ENCODE results near the gene TOE1. TPM values are rescaled to one million over a fixed set of nuclear protein-coding genes. Genes with fewer than 3 reads are reported as not detected.

Gene TOE1
- total RNA-seq, 1 donor from 2014 or later, result 28.8 TPM

GRCh38 chr1:45305231-45305630, 34.7 kb upstream of the TOE1 start:
- Mint-ChIP-seq H3K4me3 (peak overlapping the region; percentile 93), H3K9me3 (no peaks in the 10 kb centered on the region), H3K36me3 (ENCODE audit: low read depth) (no peaks in the 10 kb centered on the region), H3K27me3 (ENCODE audit: low read depth) (no peaks in the 10 kb centered on the region), H3K4me1 (peaks cover 39% of the 10 kb centered on the region), H3K27ac (ENCODE audit: unreplicated experiment) (no peak overlapping the region)
- no peak for TF ChIP-seq CTCF (conservative IDR thresholded peaks at IDR 0.05)
- no peak for DNase-seq (ENCODE audit: low read depth, low spot score)

- no peaks in the 10 kb centered on the region for H3K27me3 Mint-ChIP-seq (ENCODE audit: low read depth)
- TF ChIP-seq CTCF (conservative IDR thresholded peaks at IDR 0.05), result no peak
- no peaks in the 10 kb centered on the region for H3K36me3 Mint-ChIP-seq (ENCODE audit: low read depth)
- H3K9me3 Mint-ChIP-seq, result no peaks in the 10 kb centered on the region
- peak overlapping the region; percentile 50 for H3K4me3 Mint-ChIP-seq
- peak overlapping the region; percentile 25 for H3K27ac Mint-ChIP-seq (ENCODE audit: unreplicated experiment)
- H3K4me1 Mint-ChIP-seq, result peaks cover 36% of the 10 kb centered on the region
- DNase-seq (ENCODE audit: low read depth, low spot score), result no peak
These were observed 33.7 kb upstream of the TOE1 start for GRCh38 chr1:45306319-45306718.

GRCh38 chr1:45306905-45307304, 33.1 kb upstream of the TOE1 start:
- H3K4me3 Mint-ChIP-seq, result peak overlapping the region; percentile 25
- no peak for DNase-seq (ENCODE audit: low read depth, low spot score)
- no peak for TF ChIP-seq CTCF (conservative IDR thresholded peaks at IDR 0.05)

GRCh38 chr1:45314266-45314665, 25.7 kb upstream of the TOE1 start:
- H3K27me3 Mint-ChIP-seq (ENCODE audit: low read depth), result no peaks in the 10 kb centered on the region
- peaks cover 3% of the 10 kb centered on the region for H3K9me3 Mint-ChIP-seq
- H3K4me3 Mint-ChIP-seq, result no peak overlapping the region
- H3K4me1 Mint-ChIP-seq, result no peaks in the 10 kb centered on the region
- no peaks in the 10 kb centered on the region for H3K36me3 Mint-ChIP-seq (ENCODE audit: low read depth)
- TF ChIP-seq CTCF (conservative IDR thresholded peaks at IDR 0.05), result no peak
- no peak for DNase-seq (ENCODE audit: low read depth, low spot score)
- no peak overlapping the region for H3K27ac Mint-ChIP-seq (ENCODE audit: unreplicated experiment)

More at GRCh38 chr1:45306905-45307304, 33.1 kb upstream of the TOE1 start:
- peaks cover 33% of the 10 kb centered on the region for H3K4me1 Mint-ChIP-seq
- H3K9me3 Mint-ChIP-seq, result no peaks in the 10 kb centered on the region
- H3K27me3 Mint-ChIP-seq (ENCODE audit: low read depth), result no peaks in the 10 kb centered on the region
- no peaks in the 10 kb centered on the region for H3K36me3 Mint-ChIP-seq (ENCODE audit: low read depth)
- no peak overlapping the region for H3K27ac Mint-ChIP-seq (ENCODE audit: unreplicated experiment)

GRCh38 chr1:45317166-45317565, 22.8 kb upstream of the TOE1 start:
- H3K4me3 Mint-ChIP-seq, result no peak overlapping the region
- H3K27ac Mint-ChIP-seq (ENCODE audit: unreplicated experiment), result no peak overlapping the region
- peaks cover 8% of the 10 kb centered on the region for H3K4me1 Mint-ChIP-seq
- peaks cover 3% of the 10 kb centered on the region for H3K9me3 Mint-ChIP-seq
- TF ChIP-seq CTCF (conservative IDR thresholded peaks at IDR 0.05), result no peak
- no peak for DNase-seq (ENCODE audit: low read depth, low spot score)
- H3K27me3 Mint-ChIP-seq (ENCODE audit: low read depth), result no peaks in the 10 kb centered on the region
- no peaks in the 10 kb centered on the region for H3K36me3 Mint-ChIP-seq (ENCODE audit: low read depth)

- no peak for DNase-seq (ENCODE audit: low read depth, low spot score)
- Mint-ChIP-seq H3K27ac (ENCODE audit: unreplicated experiment) (no peak overlapping the region), H3K36me3 (ENCODE audit: low read depth) (no peaks in the 10 kb centered on the region), H3K9me3 (peaks cover 3% of the 10 kb centered on the region), H3K27me3 (ENCODE audit: low read depth) (no peaks in the 10 kb centered on the region), H3K4me1 (peaks cover 8% of the 10 kb centered on the region), H3K4me3 (no peak overlapping the region)
- TF ChIP-seq CTCF (conservative IDR thresholded peaks at IDR 0.05), result no peak
These were observed 20.2 kb upstream of the TOE1 start for GRCh38 chr1:45319761-45320160.
